HepG2 (cell line): ENCODE results near the gene MCOLN1. TPM values are rescaled to one million over a fixed set of nuclear protein-coding genes. Genes with fewer than 3 reads are reported as not detected.

Source experiments
- HOXA9 ChIP-seq: sonication (generic); formaldehyde crosslinking; IDR thresholded peaks from 2 replicates; pipeline ENCODE4 v1.8.1; 2022; ENCODE audit warnings: missing genetic modification reagents, mild to moderate bottlenecking, moderate library complexity, borderline replicate concordance
- KAT7 ChIP-seq: IDR thresholded peaks from 2 replicates; pipeline ENCODE4 v1.6.1; 2018; ENCODE audit warnings: borderline replicate concordance, missing compliant biosample characterization
- KLF12 ChIP-seq: sonication (generic); formaldehyde crosslinking; IDR thresholded peaks from 2 replicates; pipeline ENCODE4 v1.4.0; 2020; ENCODE audit warnings: missing genetic modification reagents, borderline replicate concordance
- MED13 ChIP-seq: sonication (generic); formaldehyde crosslinking; IDR thresholded peaks from 2 replicates; pipeline ENCODE4 v1.5.0; 2020; ENCODE audit warnings: missing genetic modification reagents
- NFE2L1 ChIP-seq: sonication (generic); formaldehyde crosslinking; IDR thresholded peaks from 2 replicates; pipeline ENCODE4 v1.4.0; 2020; ENCODE audit warnings: missing genetic modification reagents, mild to moderate bottlenecking, borderline replicate concordance
- RAD51 ChIP-seq: fragments of 450-650 bp; IDR thresholded peaks from 2 replicates; pipeline ENCODE4 v1.6.1; 2016; ENCODE audit warnings: borderline replicate concordance
- SAP130 ChIP-seq: IDR thresholded peaks from 2 replicates; pipeline ENCODE4 v1.6.1; 2016; ENCODE audit warnings: low read depth
- SP2 ChIP-seq: sonication (generic); formaldehyde crosslinking; IDR thresholded peaks from 2 replicates; pipeline ENCODE4 v1.5.1; 2020; ENCODE audit warnings: mild to moderate bottlenecking, missing genetic modification reagents
- TCF7L2 ChIP-seq: IDR thresholded peaks from 2 replicates; pipeline ENCODE4 v1.6.1; 2011; ENCODE audit warnings: mild to moderate bottlenecking, low read depth, low read length, moderate library complexity
- TOE1 ChIP-seq: sonication (generic); formaldehyde crosslinking; IDR thresholded peaks from 2 replicates; pipeline ENCODE4 v1.4.0; 2020; ENCODE audit warnings: mild to moderate bottlenecking, missing genetic modification reagents
- ZBTB8A ChIP-seq: sonication (generic); formaldehyde crosslinking; IDR thresholded peaks from 2 replicates; pipeline ENCODE4 v1.4.0; 2020; ENCODE audit warnings: mild to moderate bottlenecking, low read depth, missing genetic modification reagents, borderline replicate concordance
- ZNF431 ChIP-seq: sonication (generic); formaldehyde crosslinking; IDR thresholded peaks from 2 replicates; pipeline ENCODE4 v1.9.0; 2022; ENCODE audit warnings: missing genetic modification reagents, low read depth, mild to moderate bottlenecking, borderline replicate concordance
- ZNF451 ChIP-seq: sonication (generic); formaldehyde crosslinking; IDR thresholded peaks from 2 replicates; pipeline ENCODE4 v1.5.0; 2020; ENCODE audit warnings: mild to moderate bottlenecking, missing genetic modification reagents
- ZNF501 ChIP-seq: sonication (generic); formaldehyde crosslinking; IDR thresholded peaks from 2 replicates; pipeline ENCODE4 v1.5.1; 2020; ENCODE audit warnings: mild to moderate bottlenecking, moderate library complexity, missing genetic modification reagents
- ZNF883 ChIP-seq: sonication (generic); formaldehyde crosslinking; IDR thresholded peaks from 2 replicates; pipeline ENCODE4 v1.5.1; 2020; ENCODE audit warnings: mild to moderate bottlenecking, missing genetic modification reagents; ENCODE audit errors: not compliant biosample characterization
- ZSCAN29 ChIP-seq: sonication (generic); formaldehyde crosslinking; conservative IDR thresholded peaks from 2 replicates; pipeline ENCODE4 v1.4.0; 2020; ENCODE audit warnings: mild to moderate bottlenecking, missing genetic modification reagents
- polyA plus RNA-seq, 8 experiments: library from polyadenylated mRNA; depleted of rRNA in 3 of 8; stranded (reverse) in 7 of 8; unstranded in 1 of 8; fragments of >200 nt; fragmentation: Illumina TruSeq in 4 of 8; extraction: Trizol in 4 of 8; gene quantifications; 2 replicates each; pipeline versions ENCODE4 v1.2.1 to v1.2.3, GENCODE V29; 2011 to 2016; ENCODE audit warnings: low read depth in 4 of 8, missing spikeins in 1 of 8, mixed read lengths in 1 of 8; ENCODE audit not compliant: insufficient read depth in 1 of 8
- total RNA-seq, 5 experiments: library from RNA; depleted of rRNA; stranded (reverse); fragments of >200 nt; fragmentation: Illumina TruSeq; extraction: Trizol; gene quantifications; 2 replicates each; pipeline ENCODE4 v1.2.3, GENCODE V29; 2016; ENCODE audit warnings: low read depth in 1 of 5
- TF ChIP-seq, protein P1 (sequence below): sonication (generic); formaldehyde crosslinking; IDR thresholded peaks from 2 replicates; pipeline ENCODE4 v1.8.0; 2022; ENCODE audit warnings: mild to moderate bottlenecking, missing genetic modification reagents, moderate library complexity
- TF ChIP-seq, protein P2 (sequence below): sonication (generic); formaldehyde crosslinking; IDR thresholded peaks from 2 replicates; pipeline ENCODE4 v1.4.0; 2020; ENCODE audit warnings: mild to moderate bottlenecking, missing genetic modification reagents, borderline replicate concordance
- TF ChIP-seq, protein P3 (sequence below): IDR thresholded peaks from 2 replicates; pipeline ENCODE4 v1.6.1; 2016; ENCODE audit warnings: control low read depth
- TF ChIP-seq, protein P4 (sequence below): sonication (generic); formaldehyde crosslinking; IDR thresholded peaks from 2 replicates; pipeline ENCODE4 v1.4.0; 2020; ENCODE audit warnings: missing genetic modification reagents, borderline replicate concordance

MCOLN1 gene
- total and polyA plus RNA-seq, 2 of the 13 experiments (the other 11 are each of a cell fraction or from before 2014, with no cell fraction given) = 3.4 to 15.7 TPM

DNA sequence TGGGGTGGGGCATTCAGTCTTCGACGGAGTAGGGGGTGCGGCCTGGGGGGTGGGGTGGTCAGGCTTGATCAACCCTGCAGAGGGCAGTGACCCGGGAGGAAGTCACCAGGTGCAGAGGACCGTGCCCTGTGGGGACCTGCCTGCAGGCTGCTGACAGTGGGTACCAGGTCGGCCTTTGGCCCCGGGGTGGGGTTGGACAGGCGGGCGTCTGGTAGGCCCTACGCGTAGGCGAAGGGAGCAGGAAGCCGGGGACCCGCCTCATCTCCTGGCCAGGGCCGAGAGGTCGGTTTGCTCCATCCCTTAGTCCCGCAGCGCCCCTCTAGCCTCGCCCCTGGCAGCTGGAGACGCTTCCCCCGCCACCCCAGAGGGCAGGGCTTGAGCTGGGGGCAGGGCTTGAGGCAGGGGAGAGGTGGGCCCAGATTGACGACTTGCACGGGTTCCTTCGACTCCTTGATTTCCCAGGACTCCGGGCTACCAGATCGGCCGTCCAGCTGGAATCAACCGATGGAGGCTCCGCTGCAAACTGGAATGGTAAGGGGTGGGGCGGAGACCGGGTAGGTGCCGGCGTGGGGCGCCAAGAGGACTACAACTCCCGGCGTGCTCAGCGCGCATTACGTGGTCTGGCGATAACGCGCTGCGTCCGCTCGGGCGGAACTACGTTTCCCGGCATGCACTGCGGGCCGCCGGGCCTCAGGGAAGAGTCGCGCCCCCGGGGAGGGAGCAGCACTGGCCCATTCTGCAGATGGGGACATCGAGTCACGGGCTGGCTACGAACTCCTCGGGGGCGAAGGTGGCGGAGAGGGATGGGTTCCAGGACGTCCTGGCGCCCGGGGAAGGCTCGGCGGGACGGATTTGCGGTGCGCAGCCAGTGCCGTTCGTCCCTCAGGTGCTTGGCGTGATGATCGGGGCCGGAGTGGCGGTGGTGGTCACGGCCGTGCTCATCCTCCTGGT, 12.9 kb downstream of the MCOLN1 start, which contains the start of gene PNPLA6 (continued):
- TF ChIP-seq, protein P1, sequence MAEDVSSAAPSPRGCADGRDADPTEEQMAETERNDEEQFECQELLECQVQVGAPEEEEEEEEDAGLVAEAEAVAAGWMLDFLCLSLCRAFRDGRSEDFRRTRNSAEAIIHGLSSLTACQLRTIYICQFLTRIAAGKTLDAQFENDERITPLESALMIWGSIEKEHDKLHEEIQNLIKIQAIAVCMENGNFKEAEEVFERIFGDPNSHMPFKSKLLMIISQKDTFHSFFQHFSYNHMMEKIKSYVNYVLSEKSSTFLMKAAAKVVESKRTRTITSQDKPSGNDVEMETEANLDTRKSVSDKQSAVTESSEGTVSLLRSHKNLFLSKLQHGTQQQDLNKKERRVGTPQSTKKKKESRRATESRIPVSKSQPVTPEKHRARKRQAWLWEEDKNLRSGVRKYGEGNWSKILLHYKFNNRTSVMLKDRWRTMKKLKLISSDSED (CRISPR knock-in tag) = no peak
- TF ChIP-seq TOE1 = no peak
- TF ChIP-seq NFE2L1 (CRISPR knock-in tag) = no peak
- TF ChIP-seq TCF7L2 = no peak
- TF ChIP-seq SAP130 = peak; percentile 81
- TF ChIP-seq SP2 = peak; percentile 53; the same call in 1 of the 2 replicates
- no peak for TF ChIP-seq MED13 (CRISPR knock-in tag)
- no peak for TF ChIP-seq ZBTB8A (CRISPR knock-in tag)
- TF ChIP-seq HOXA9 = no peak
- TF ChIP-seq, protein P2, sequence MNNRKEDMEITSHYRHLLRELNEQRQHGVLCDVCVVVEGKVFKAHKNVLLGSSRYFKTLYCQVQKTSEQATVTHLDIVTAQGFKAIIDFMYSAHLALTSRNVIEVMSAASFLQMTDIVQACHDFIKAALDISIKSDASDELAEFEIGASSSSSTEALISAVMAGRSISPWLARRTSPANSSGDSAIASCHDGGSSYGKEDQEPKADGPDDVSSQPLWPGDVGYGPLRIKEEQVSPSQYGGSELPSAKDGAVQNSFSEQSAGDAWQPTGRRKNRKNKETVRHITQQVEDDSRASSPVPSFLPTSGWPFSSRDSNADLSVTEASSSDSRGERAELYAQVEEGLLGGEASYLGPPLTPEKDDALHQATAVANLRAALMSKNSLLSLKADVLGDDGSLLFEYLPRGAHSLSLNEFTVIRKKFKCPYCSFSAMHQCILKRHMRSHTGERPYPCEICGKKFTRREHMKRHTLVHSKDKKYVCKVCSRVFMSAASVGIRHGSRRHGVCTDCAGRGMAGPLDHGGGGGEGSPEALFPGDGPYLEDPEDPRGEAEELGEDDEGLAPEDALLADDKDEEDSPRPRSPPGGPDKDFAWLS (CRISPR knock-in tag) = 0 out of 2 replicates have a peak, but pooled peaks have one; percentile 83
- TF ChIP-seq, protein P3, sequence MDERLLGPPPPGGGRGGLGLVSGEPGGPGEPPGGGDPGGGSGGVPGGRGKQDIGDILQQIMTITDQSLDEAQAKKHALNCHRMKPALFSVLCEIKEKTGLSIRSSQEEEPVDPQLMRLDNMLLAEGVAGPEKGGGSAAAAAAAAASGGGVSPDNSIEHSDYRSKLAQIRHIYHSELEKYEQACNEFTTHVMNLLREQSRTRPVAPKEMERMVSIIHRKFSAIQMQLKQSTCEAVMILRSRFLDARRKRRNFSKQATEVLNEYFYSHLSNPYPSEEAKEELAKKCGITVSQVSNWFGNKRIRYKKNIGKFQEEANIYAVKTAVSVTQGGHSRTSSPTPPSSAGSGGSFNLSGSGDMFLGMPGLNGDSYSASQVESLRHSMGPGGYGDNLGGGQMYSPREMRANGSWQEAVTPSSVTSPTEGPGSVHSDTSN (CRISPR knock-in tag) = no peak
- peak; percentile 74; the same call in 1 of the 2 replicates for TF ChIP-seq KLF12 (CRISPR knock-in tag)
- TF ChIP-seq KAT7 (CRISPR knock-in tag) = no peak
- TF ChIP-seq RAD51 = no peak
- TF ChIP-seq ZNF431 = no peak
- TF ChIP-seq ZSCAN29 (CRISPR knock-in tag) = no peak
- no peak; the same call in 1 of the 2 replicates for TF ChIP-seq ZNF451 (CRISPR knock-in tag)
- TF ChIP-seq, protein P4, sequence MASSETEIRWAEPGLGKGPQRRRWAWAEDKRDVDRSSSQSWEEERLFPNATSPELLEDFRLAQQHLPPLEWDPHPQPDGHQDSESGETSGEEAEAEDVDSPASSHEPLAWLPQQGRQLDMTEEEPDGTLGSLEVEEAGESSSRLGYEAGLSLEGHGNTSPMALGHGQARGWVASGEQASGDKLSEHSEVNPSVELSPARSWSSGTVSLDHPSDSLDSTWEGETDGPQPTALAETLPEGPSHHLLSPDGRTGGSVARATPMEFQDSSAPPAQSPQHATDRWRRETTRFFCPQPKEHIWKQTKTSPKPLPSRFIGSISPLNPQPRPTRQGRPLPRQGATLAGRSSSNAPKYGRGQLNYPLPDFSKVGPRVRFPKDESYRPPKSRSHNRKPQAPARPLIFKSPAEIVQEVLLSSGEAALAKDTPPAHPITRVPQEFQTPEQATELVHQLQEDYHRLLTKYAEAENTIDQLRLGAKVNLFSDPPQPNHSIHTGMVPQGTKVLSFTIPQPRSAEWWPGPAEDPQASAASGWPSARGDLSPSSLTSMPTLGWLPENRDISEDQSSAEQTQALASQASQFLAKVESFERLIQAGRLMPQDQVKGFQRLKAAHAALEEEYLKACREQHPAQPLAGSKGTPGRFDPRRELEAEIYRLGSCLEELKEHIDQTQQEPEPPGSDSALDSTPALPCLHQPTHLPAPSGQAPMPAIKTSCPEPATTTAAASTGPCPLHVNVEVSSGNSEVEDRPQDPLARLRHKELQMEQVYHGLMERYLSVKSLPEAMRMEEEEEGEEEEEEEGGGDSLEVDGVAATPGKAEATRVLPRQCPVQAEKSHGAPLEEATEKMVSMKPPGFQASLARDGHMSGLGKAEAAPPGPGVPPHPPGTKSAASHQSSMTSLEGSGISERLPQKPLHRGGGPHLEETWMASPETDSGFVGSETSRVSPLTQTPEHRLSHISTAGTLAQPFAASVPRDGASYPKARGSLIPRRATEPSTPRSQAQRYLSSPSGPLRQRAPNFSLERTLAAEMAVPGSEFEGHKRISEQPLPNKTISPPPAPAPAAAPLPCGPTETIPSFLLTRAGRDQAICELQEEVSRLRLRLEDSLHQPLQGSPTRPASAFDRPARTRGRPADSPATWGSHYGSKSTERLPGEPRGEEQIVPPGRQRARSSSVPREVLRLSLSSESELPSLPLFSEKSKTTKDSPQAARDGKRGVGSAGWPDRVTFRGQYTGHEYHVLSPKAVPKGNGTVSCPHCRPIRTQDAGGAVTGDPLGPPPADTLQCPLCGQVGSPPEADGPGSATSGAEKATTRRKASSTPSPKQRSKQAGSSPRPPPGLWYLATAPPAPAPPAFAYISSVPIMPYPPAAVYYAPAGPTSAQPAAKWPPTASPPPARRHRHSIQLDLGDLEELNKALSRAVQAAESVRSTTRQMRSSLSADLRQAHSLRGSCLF = no peak
- peak; percentile 41; the same call in 1 of the 2 replicates for TF ChIP-seq ZNF501 (CRISPR knock-in tag)
- TF ChIP-seq ZNF883 = peak; percentile 76
